Hepatocyte (in vitro differentiated cells): Measurements from ENCODE around the gene GCH1. TPM values are rescaled to one million over a fixed set of nuclear protein-coding genes. Genes with fewer than 3 reads are reported as not detected.
"Not testable (repeated sequence)": the region's sequence is repeated elsewhere in the genome, so short reads cannot be mapped to it uniquely, and the experiment has no call there.

Experiments
- DNase-seq: peaks from one replicate; pipeline ENCODE4 v3.0.0-alpha.2; 2016; ENCODE audit warnings: low spot score
- H2AFZ ChIP-seq: fragments of 200-600 bp; sonication (generic); 2 replicates; pipeline ENCODE4 v1.6.0; 2016; ENCODE audit warnings: antibody characterized with exemption, mild to moderate bottlenecking
- H3K27ac ChIP-seq: fragments of 200-600 bp; sonication (generic); 2 replicates; pipeline ENCODE4 v1.5.1; 2016; ENCODE audit warnings: mild to moderate bottlenecking
- H3K27me3 ChIP-seq: fragments of 200-600 bp; sonication (generic); 2 replicates; pipeline ENCODE4 v1.6.1; 2016
- H3K36me3 ChIP-seq: fragments of 200-600 bp; sonication (generic); replicated peaks from 2 replicates; pipeline ENCODE4 v1.5.1; 2016; ENCODE audit warnings: low read depth; ENCODE audit not compliant: insufficient read depth
- H3K4me1 ChIP-seq: fragments of 200-600 bp; sonication (generic); 2 replicates; pipeline ENCODE4 v1.5.1; 2016; ENCODE audit warnings: mild to moderate bottlenecking, moderate library complexity; ENCODE audit not compliant: insufficient read depth
- H3K4me2 ChIP-seq: fragments of 200-600 bp; sonication (generic); 2 replicates; pipeline ENCODE4 v1.6.0; 2016
- H3K4me3 ChIP-seq: fragments of 200-600 bp; sonication (generic); 2 replicates; pipeline ENCODE4 v1.5.1; 2016; ENCODE audit warnings: mild to moderate bottlenecking
- H3K79me2 ChIP-seq: fragments of 200-600 bp; sonication (generic); 2 replicates; pipeline ENCODE4 v1.6.0; 2017; ENCODE audit warnings: mild to moderate bottlenecking
- H3K9me2 ChIP-seq: fragments of 200-600 bp; sonication (generic); replicated peaks from 2 replicates; pipeline ENCODE4 v1.6.0; 2017; ENCODE audit warnings: mild to moderate bottlenecking; ENCODE audit not compliant: insufficient read depth
- H3K9me3 ChIP-seq: fragments of 200-600 bp; sonication (generic); 2 replicates; pipeline ENCODE4 v1.5.1; 2016; ENCODE audit warnings: low read depth, mild to moderate bottlenecking
- H4K20me1 ChIP-seq: fragments of 200-600 bp; sonication (generic); 2 replicates; pipeline ENCODE4 v1.6.0; 2016; ENCODE audit warnings: mild to moderate bottlenecking; ENCODE audit not compliant: insufficient read depth, poor library complexity, severe bottlenecking
- EZH2 ChIP-seq: fragments of 200-600 bp; sonication (generic); IDR thresholded peaks from 2 replicates; pipeline ENCODE4 v1.6.1; 2016; ENCODE audit warnings: antibody characterized with exemption, mild to moderate bottlenecking, borderline replicate concordance
- EZH2phosphoT487 ChIP-seq: fragments of 200-600 bp; sonication (generic); IDR thresholded peaks from one replicate; pipeline ENCODE4 v1.6.1; 2018; ENCODE audit warnings: antibody characterized with exemption, mild to moderate bottlenecking, low read depth, moderate library complexity; ENCODE audit not compliant: unreplicated experiment, severe bottlenecking
- WGBS: methylation state at CpG from one replicate; pipeline ENCODE4 v1.1.6; 2016; ENCODE audit warnings: low lambda C conversion rate; ENCODE audit errors: missing lambda C conversion rate; 5-methylcytosine and 5-hydroxymethylcytosine counted together
- polyA plus RNA-seq: library from polyadenylated mRNA; unstranded; fragments of >200 nt; fragmentation: Nextera tagmentation; extraction: Ambion mirVana; gene quantifications from 2 replicates; pipeline ENCODE4 v1.2.1, GENCODE V29; 2016
- total RNA-seq: library from RNA; depleted of rRNA; stranded (reverse); fragments of >200 nt; gene quantifications from 2 replicates; pipeline ENCODE4 v1.2.3, GENCODE V29; 2014
- TF ChIP-seq, protein P1 (sequence below): fragments of 200-600 bp; sonication (generic); IDR thresholded peaks from 2 replicates; pipeline ENCODE4 v1.5.1; 2016; ENCODE audit warnings: antibody characterized with exemption, mild to moderate bottlenecking; ENCODE audit not compliant: poor library complexity

The GCH1 gene
- total and polyA plus RNA-seq, 2 experiments from 2014 or later = 19.3 to 29.9 TPM

DNA sequence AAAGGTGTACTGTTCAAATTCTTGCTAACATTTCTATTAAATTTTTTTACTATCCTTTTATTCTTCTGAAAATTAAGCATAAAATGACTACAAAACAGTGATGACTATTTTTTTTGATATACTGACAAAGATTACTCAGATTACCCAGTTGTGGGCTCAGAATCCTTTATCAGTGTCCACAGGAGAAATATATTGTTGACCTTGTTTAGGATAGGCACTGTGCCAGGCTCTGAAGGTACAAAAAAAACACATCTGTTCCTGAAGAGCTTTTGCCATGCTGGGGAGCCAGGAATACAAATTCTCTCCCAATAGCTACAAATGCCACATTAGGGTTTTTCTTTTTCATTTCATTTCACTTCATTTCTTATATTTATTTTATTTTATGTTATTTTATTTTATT, 26.9 kb upstream of the GCH1 start:
- H3K4me3 ChIP-seq = no peak overlapping the region

DNA sequence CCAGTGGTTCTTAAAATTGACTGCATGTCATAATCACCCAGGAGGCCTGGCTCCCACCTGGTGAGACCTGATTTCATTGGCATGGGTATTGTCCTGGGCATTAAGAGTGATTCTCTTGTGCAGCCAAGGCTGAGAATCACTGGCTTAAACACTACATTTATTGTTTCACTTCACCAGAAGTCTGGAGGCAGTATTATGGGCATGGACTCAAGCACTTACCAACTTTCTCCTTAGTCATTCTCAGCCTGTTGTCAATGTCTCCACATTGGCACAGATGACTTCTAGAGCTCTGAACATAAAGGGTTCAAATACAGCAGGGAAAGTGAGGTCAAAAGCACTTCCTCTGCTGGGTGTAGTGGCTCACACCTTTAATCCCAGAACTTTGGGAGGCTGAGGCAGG, 25.6 kb upstream of the GCH1 start:
- no peaks in the 10 kb centered on the region for H3K4me1 ChIP-seq

More for the DNA sequence above, 26.9 kb upstream of the GCH1 start:
- Histone ChIP-seq H3K4me1 (no peaks in the 10 kb centered on the region), H3K9me3 (no peaks in the 10 kb centered on the region), H4K20me1 (no peaks in the 10 kb centered on the region), H3K9me2 (no peaks in the 10 kb centered on the region), H3K27me3 (no peaks in the 10 kb centered on the region), H3K79me2 (no peaks in the 10 kb centered on the region), H3K4me2 (no peak overlapping the region), H2AFZ (no peak overlapping the region), H3K36me3 (no peaks in the 10 kb centered on the region), H3K27ac (no peak overlapping the region)
- DNase-seq = no peak
- TF ChIP-seq EZH2phosphoT487 (no peak), EZH2 (no peak)
- TF ChIP-seq, protein P1, sequence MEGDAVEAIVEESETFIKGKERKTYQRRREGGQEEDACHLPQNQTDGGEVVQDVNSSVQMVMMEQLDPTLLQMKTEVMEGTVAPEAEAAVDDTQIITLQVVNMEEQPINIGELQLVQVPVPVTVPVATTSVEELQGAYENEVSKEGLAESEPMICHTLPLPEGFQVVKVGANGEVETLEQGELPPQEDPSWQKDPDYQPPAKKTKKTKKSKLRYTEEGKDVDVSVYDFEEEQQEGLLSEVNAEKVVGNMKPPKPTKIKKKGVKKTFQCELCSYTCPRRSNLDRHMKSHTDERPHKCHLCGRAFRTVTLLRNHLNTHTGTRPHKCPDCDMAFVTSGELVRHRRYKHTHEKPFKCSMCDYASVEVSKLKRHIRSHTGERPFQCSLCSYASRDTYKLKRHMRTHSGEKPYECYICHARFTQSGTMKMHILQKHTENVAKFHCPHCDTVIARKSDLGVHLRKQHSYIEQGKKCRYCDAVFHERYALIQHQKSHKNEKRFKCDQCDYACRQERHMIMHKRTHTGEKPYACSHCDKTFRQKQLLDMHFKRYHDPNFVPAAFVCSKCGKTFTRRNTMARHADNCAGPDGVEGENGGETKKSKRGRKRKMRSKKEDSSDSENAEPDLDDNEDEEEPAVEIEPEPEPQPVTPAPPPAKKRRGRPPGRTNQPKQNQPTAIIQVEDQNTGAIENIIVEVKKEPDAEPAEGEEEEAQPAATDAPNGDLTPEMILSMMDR = no peak

DNA sequence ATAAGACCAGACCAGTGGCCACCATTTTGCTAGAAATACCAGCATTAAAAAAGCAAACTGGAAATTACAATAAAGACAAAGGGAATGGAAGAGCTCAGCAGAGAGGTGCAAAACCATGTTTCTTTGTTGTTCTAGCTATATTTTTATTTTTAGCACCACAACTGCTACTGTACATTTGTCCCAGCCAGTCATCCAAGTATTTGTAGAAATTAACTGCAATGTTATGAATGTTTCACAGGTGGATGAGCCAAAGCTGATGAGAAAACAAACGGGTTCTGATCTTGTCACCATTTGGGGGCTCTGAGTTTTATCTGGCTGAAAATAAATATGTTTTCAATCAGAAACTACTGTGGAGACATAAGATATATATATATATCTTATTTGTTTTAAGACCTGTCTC, 24.9 kb upstream of the GCH1 start:
- Histone ChIP-seq H3K36me3 (no peaks in the 10 kb centered on the region), H3K9me3 (no peaks in the 10 kb centered on the region), H3K9me2 (no peaks in the 10 kb centered on the region), H3K4me2 (no peak overlapping the region), H3K27me3 (no peaks in the 10 kb centered on the region), H4K20me1 (no peaks in the 10 kb centered on the region), H3K79me2 (no peaks in the 10 kb centered on the region), H2AFZ (no peak overlapping the region), H3K4me1 (no peaks in the 10 kb centered on the region), H3K27ac (no peak overlapping the region), H3K4me3 (no peak overlapping the region)
- TF ChIP-seq, protein P1 = no peak
- TF ChIP-seq EZH2phosphoT487 = no peak
- no peak for TF ChIP-seq EZH2
- WGBS = 97% methylated on average over 1 of the region's 1 CpG
- no peak for DNase-seq

More for the DNA sequence above, 25.6 kb upstream of the GCH1 start:
- Histone ChIP-seq H3K4me2 (no peak overlapping the region), H3K9me2 (no peaks in the 10 kb centered on the region), H2AFZ (no peak overlapping the region), H3K79me2 (no peaks in the 10 kb centered on the region), H3K36me3 (no peaks in the 10 kb centered on the region), H4K20me1 (no peaks in the 10 kb centered on the region), H3K9me3 (no peaks in the 10 kb centered on the region), H3K4me3 (no peak overlapping the region), H3K27me3 (no peaks in the 10 kb centered on the region), H3K27ac (no peak overlapping the region)
- no peak for DNase-seq
- TF ChIP-seq EZH2phosphoT487 (no peak), EZH2 (no peak)
- TF ChIP-seq, protein P1 = no peak

DNA sequence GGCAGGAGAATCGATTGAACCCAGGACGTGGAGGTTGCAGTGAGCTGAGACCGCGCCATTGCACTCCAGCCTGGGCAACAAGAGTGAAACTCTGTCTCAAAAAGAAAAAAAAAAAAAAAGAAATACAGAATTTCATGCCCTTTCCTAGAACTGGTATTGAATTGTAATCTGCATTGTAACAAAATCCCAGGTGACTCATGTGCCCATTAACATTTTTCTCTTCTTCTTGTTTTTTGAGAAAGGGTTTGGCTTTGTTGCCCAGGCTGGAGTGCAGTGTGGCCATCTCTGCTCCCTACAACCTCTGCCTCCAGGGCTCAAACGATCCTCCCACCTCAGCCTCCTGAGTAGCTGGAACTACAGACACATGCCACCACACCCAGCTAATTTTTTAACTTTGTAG, 23.9 kb upstream of the GCH1 start:
- not testable (repeated sequence) for H3K9me3 ChIP-seq, H4K20me1 ChIP-seq

More for the DNA sequence above, 23.9 kb upstream of the GCH1 start:
- WGBS = 97% methylated on average over 5 of the region's 5 CpGs
- H3K4me1 ChIP-seq, H3K9me2 ChIP-seq, H3K79me2 ChIP-seq, H3K27ac ChIP-seq, H3K4me2 ChIP-seq, DNase-seq, H3K27me3 ChIP-seq, H3K4me3 ChIP-seq, H3K36me3 ChIP-seq, H2AFZ ChIP-seq: not testable (repeated sequence)
